Cardiac fibroblast (primary cell): ENCODE measurements around the gene NCOA5.

Experiments used
- DNase-seq, 2 donors: peaks; one replicate each; pipeline versions ENCODE4 v3.0.0 to v3.0.0-alpha.2; 2010; ENCODE audit warnings: low read depth in 2 of 2
- H3K4me3 ChIP-seq, 2 donors: replicated peaks in 1 of 2; 1 replicate in 1 of 2; 2 replicates in 1 of 2; pipeline ENCODE4 v1.5.1; 2011; ENCODE audit warnings: low read depth in 2 of 2, low read length in 2 of 2, mild to moderate bottlenecking in 2 of 2, moderate library complexity in 1 of 2
- TF ChIP-seq, protein P1 (sequence below): IDR thresholded peaks from one replicate; pipeline ENCODE4 v1.5.1; 2011; ENCODE audit warnings: low read depth, mild to moderate bottlenecking, low read length, inconsistent platforms

The NCOA5 gene

DNA sequence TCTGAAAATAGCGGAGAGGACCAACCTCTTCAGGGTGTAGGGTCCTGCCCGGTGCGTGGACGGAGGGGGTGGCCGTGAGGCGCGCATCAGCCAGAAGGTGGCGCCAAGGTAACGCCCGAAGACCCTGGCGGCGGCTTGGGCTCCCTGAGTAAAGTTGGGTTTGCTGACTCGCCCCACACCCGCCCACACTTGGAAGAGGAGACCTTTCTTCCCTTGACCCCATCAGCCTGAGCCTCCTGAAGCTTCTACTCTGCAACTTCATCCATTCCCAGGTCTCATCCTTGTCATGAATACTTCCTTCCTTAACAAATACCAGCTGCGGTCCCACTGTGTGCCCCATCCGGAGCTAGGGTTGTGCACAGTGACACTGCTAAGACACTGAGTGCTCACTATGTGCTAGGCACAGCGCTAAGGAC lies 43.0 kb upstream of the NCOA5 start:
- peak; percentile 62 to 71 for DNase-seq
- TF ChIP-seq, protein P1, sequence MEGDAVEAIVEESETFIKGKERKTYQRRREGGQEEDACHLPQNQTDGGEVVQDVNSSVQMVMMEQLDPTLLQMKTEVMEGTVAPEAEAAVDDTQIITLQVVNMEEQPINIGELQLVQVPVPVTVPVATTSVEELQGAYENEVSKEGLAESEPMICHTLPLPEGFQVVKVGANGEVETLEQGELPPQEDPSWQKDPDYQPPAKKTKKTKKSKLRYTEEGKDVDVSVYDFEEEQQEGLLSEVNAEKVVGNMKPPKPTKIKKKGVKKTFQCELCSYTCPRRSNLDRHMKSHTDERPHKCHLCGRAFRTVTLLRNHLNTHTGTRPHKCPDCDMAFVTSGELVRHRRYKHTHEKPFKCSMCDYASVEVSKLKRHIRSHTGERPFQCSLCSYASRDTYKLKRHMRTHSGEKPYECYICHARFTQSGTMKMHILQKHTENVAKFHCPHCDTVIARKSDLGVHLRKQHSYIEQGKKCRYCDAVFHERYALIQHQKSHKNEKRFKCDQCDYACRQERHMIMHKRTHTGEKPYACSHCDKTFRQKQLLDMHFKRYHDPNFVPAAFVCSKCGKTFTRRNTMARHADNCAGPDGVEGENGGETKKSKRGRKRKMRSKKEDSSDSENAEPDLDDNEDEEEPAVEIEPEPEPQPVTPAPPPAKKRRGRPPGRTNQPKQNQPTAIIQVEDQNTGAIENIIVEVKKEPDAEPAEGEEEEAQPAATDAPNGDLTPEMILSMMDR, result peak; percentile 88
- no peak overlapping the region for H3K4me3 ChIP-seq

DNA sequence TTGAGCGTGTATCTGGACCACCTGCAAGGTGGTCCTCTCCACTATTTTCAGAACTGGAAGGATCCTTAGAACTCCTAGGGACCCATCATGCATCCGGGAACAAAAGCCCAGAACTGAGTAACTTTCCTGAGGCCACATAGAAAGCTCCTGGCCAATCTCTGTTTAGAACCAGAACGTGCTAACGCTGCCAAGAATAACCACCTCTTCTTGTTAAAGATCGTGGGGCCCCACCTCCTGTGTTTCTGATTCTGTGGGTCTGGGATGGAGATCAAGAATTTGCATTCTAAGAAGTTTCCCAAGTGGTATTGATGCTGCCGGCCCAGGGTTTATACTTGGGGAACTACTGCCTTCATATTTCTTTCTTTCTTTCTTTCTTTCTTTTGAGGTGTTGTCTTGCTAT lies 41.6 kb upstream of the NCOA5 start:
- TF ChIP-seq, protein P1, result no peak
- no peak overlapping the region for H3K4me3 ChIP-seq

DNA sequence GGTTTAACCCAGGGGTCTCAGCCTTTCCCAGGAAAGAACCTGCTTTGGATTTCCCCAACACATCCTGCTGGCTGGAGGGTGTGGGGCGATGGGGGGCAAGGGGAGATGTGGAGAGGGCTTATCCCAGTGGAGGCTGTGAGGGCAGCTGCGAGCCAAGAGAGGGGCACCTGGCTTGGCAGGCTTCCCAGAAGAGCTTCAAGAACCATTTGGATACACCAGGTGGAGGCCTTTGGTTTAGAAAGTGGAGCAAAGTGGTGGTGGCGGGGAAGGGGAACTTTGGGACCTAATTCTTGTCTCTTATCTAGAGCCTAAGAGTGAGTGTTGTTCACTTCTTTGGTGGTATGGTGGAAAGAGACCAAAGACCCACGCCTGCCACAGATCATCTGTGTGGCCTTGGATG lies 40.8 kb upstream of the NCOA5 start:
- TF ChIP-seq, protein P1, result no peak
- DNase-seq, result no peak
- no peak overlapping the region for H3K4me3 ChIP-seq

More for the DNA sequence above, 41.6 kb upstream of the NCOA5 start:
- DNase-seq, result peak; percentile 26 to 27

DNA sequence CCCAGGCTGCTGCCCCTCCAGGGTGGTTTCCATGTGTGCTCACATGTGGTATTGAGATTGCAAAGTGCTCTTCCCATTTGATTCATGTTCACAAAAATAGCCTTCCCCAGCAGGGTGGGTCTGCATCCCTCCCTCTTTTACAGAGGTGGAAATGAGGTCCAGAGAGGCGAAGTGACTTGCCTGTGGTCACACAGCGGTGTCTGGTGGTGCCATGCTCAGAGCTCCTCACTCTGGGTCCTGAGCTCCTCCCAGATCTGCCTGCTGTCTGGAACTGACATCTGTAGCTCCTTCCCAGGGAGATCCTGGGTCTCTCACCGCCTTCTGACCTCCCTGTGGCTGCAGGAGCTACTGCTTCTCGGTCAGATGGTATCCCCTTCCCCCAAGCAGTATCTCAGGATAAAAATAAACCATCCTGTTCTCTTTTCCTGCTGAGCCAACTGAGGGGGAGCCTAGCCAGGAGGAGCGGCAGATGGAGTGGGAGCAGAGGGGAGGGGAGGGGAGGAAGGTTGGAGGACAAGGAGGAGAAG lies 40.3 kb upstream of the NCOA5 start:
- DNase-seq, result no peak
- no peak overlapping the region for H3K4me3 ChIP-seq
- TF ChIP-seq, protein P1, result no peak

DNA sequence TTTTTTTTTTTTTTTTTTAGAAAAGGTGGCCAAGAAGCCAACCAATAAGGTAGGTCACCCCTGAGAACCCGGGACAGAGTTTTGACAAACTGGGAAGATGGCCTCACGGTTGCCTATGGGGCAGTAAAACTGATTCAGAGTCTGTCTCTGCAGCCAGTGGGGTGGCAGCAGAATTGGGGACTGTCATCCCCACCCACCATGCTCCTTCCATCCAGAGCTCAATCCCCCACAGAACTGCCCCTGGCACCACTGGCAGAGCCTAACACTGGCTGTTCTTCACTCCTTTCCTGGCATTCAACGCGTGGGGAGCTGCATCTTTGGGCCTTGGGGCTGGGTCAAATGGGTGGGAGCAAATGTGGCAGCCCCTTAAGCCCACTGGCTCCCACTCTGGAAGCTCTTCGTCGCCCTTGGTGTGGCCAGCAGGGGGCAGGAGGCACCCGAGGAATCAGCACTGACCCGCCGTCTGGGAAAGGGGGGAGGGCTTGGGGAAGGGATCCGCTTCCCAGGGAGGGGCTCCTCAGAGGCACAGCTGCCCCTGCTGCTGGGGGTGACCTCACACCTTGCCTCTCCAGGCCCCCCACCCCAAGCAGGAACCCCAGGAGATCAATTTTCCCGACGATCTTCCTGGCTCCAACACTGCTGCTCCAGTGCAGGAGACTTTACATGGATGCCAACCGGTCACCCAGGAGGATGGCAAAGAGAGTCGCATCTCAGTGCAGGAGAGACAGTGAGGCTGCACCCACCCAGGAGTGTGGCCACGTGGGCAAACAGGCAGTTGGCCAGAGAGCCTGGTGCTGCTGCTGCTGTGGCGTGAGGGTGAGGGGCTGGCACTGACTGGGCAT lies 38.8 kb upstream of the NCOA5 start:
- TF ChIP-seq, protein P1, result peak; percentile 65
- peak; percentile 16 to 23 for DNase-seq
- H3K4me3 ChIP-seq, result no peak overlapping the region

DNA sequence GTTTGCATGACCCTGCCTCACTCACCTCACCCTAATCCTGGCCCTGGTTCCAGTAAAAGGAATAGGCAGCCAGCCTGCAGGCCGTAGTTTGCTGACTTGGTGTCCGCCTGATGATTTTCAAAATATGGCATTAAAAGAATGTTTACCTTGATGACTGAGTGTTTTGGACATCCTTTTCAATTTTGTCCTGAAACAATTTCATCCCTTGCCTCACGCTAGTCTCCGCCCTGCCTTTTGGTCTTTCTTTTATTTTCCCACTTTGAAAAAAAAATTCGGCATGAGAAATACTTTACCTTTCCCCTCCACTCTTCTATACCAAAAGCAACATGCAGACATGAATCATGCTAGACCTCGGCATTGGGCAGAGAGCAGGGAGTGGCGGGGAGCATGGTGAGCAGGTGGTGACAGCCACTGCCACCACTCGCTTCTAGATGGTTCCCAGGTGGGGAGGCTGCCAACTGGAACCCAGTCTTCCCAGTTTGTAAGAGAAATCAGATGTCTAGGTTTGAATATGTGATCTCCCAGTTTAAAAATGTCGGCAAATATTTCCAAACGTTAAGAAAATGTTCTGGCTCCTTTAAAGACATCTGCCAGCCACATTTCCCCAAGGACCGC lies 37.7 kb upstream of the NCOA5 start:
- no peak for DNase-seq
- TF ChIP-seq, protein P1, result no peak
- no peak overlapping the region for H3K4me3 ChIP-seq
